H9 (cell line): ENCODE measurements around the gene STKLD1. TPM values are rescaled to one million over a fixed set of nuclear protein-coding genes. Genes with fewer than 3 reads are reported as not detected.

Source experiments
- DNase-seq: peaks from one replicate; pipeline ENCODE4 v3.0.0-alpha.2; 2017
- H2AFZ ChIP-seq: one replicate; pipeline ENCODE4 v1.6.1; 2013; ENCODE audit warnings: mild to moderate bottlenecking, low read length, control low read depth, moderate library complexity
- H2AK5ac ChIP-seq: 2 replicates; pipeline ENCODE4 v1.6.1; 2013; ENCODE audit warnings: low read length, control low read depth, mixed read lengths; ENCODE audit not compliant: insufficient read length
- H2BK120ac ChIP-seq: one replicate; pipeline ENCODE4 v1.6.1; 2013; ENCODE audit warnings: low read depth, mild to moderate bottlenecking, low read length, control low read depth, inconsistent platforms; ENCODE audit not compliant: poor library complexity, severe bottlenecking
- H2BK12ac ChIP-seq: 2 replicates; pipeline ENCODE4 v1.6.1; 2013; ENCODE audit warnings: low read length, control low read depth, mixed read lengths, low read depth; ENCODE audit not compliant: insufficient read length
- H2BK15ac ChIP-seq: 2 replicates; pipeline ENCODE4 v1.6.1; 2013; ENCODE audit warnings: low read depth, low read length, control low read depth
- H2BK20ac ChIP-seq: one replicate; pipeline ENCODE4 v1.6.1; 2013; ENCODE audit warnings: low read depth, mild to moderate bottlenecking, low read length, control low read depth, inconsistent platforms; ENCODE audit not compliant: poor library complexity, severe bottlenecking
- H2BK5ac ChIP-seq: 2 replicates; pipeline ENCODE4 v1.6.1; 2013; ENCODE audit warnings: low read length, control low read depth, mixed read lengths; ENCODE audit not compliant: insufficient read length
- H3K14ac ChIP-seq: 2 replicates; pipeline ENCODE4 v1.6.1; 2013; ENCODE audit warnings: low read length, control low read depth; ENCODE audit not compliant: insufficient read depth
- H3K18ac ChIP-seq: 2 replicates; pipeline ENCODE4 v1.6.1; 2013; ENCODE audit warnings: low read depth, mild to moderate bottlenecking, mixed read lengths, low read length, control low read depth; ENCODE audit not compliant: insufficient read length
- H3K23ac ChIP-seq: 2 replicates; pipeline ENCODE4 v1.6.1; 2013; ENCODE audit warnings: low read length, control low read depth, mixed read lengths, low read depth; ENCODE audit not compliant: insufficient read length
- H3K23me2 ChIP-seq: 2 replicates; pipeline ENCODE4 v1.6.1; 2013; ENCODE audit warnings: low read depth, mild to moderate bottlenecking, mixed read lengths, low read length, control low read depth; ENCODE audit not compliant: insufficient read length, poor library complexity, severe bottlenecking
- H3K27ac ChIP-seq: 2 replicates; pipeline ENCODE4 v1.5.1; 2013; ENCODE audit warnings: low read length, control low read depth, mixed read lengths, low read depth; ENCODE audit not compliant: insufficient read length
- H3K27me3 ChIP-seq: 2 replicates; pipeline ENCODE4 v1.6.1; 2013; ENCODE audit warnings: low read length, control low read depth, inconsistent platforms; ENCODE audit not compliant: insufficient read depth
- H3K4ac ChIP-seq: 2 replicates; pipeline ENCODE4 v1.6.1; 2013; ENCODE audit warnings: low read depth, mild to moderate bottlenecking, control low read depth, inconsistent platforms, low read length, moderate library complexity
- H3K4me1 ChIP-seq: 2 replicates; pipeline ENCODE4 v1.6.1; 2013; ENCODE audit warnings: low read length, control low read depth, inconsistent platforms; ENCODE audit not compliant: insufficient read depth
- H3K4me2 ChIP-seq: 2 replicates; pipeline ENCODE4 v1.6.1; 2013; ENCODE audit warnings: low read length, control low read depth, mixed read lengths; ENCODE audit not compliant: insufficient read length, insufficient read depth
- H3K56ac ChIP-seq: 2 replicates; pipeline ENCODE4 v1.6.1; 2013; ENCODE audit warnings: low read depth, mild to moderate bottlenecking, mixed read lengths, low read length, control low read depth; ENCODE audit not compliant: insufficient read length
- H3K79me1 ChIP-seq: 2 replicates; pipeline ENCODE4 v1.6.1; 2013; ENCODE audit warnings: low read depth, mild to moderate bottlenecking, moderate library complexity, low read length, control low read depth, inconsistent platforms; ENCODE audit not compliant: insufficient read depth, poor library complexity, severe bottlenecking
- H3K79me2 ChIP-seq: 2 replicates; pipeline ENCODE4 v1.6.1; 2013; ENCODE audit warnings: low read length, control low read depth, inconsistent platforms; ENCODE audit not compliant: insufficient read depth
- H3K9ac ChIP-seq: 2 replicates; pipeline ENCODE4 v1.6.1; 2013; ENCODE audit warnings: low read length, control low read depth, mixed read lengths; ENCODE audit not compliant: insufficient read length; ENCODE audit errors: extremely low read depth
- H3K9me3 ChIP-seq: one replicate; pipeline ENCODE4 v1.6.1; 2013; ENCODE audit warnings: low read depth, low read length, inconsistent platforms; ENCODE audit not compliant: control insufficient read depth
- H3T11ph ChIP-seq: one replicate; pipeline ENCODE4 v1.6.1; 2013; ENCODE audit warnings: mild to moderate bottlenecking, low read length, control low read depth, inconsistent platforms
- H4K20me1 ChIP-seq: one replicate; pipeline ENCODE4 v1.6.1; 2013; ENCODE audit not compliant: control insufficient read depth, insufficient read length, insufficient read depth
- H4K5ac ChIP-seq: 2 replicates; pipeline ENCODE4 v1.6.1; 2013; ENCODE audit warnings: low read depth, mild to moderate bottlenecking, mixed read lengths, low read length, control low read depth; ENCODE audit not compliant: insufficient read length
- H4K8ac ChIP-seq: replicated peaks from 2 replicates; pipeline ENCODE4 v1.6.1; 2013; ENCODE audit warnings: low read length, control low read depth, mixed read lengths, low read depth; ENCODE audit not compliant: insufficient read length
- H4K91ac ChIP-seq: 2 replicates; pipeline ENCODE4 v1.6.1; 2013; ENCODE audit warnings: low read depth, mild to moderate bottlenecking, moderate library complexity, mixed read lengths, low read length, control low read depth; ENCODE audit not compliant: insufficient read length
- H3K27ac Mint-ChIP-seq, 3 experiments: 2 replicates in 2 of 3; 3 replicates in 1 of 3; pipeline ENCODE4 v1.8.0; 2020 to 2021; ENCODE audit warnings: mixed read lengths in 3 of 3, mild to moderate bottlenecking in 1 of 3, moderate library complexity in 1 of 3
- H3K27me3 Mint-ChIP-seq: 2 replicates; pipeline ENCODE4 v1.8.0; 2021; ENCODE audit warnings: low read depth, mild to moderate bottlenecking, moderate library complexity, mixed read lengths
- H3K36me3 Mint-ChIP-seq, 3 experiments: 2 replicates in 2 of 3; 3 replicates in 1 of 3; pipeline ENCODE4 v1.8.0; 2020 to 2021; ENCODE audit warnings: low read depth in 3 of 3, mixed read lengths in 3 of 3; ENCODE audit not compliant: insufficient read depth in 1 of 3
- H3K4me1 Mint-ChIP-seq, 2 experiments: 2 replicates each; pipeline ENCODE4 v1.8.0; 2020; ENCODE audit warnings: mixed read lengths in 2 of 2
- H3K4me3 Mint-ChIP-seq, 2 experiments: 2 replicates in 1 of 2; 3 replicates in 1 of 2; pipeline ENCODE4 v1.8.0; 2020 to 2021; ENCODE audit warnings: mild to moderate bottlenecking in 2 of 2, mixed read lengths in 2 of 2, moderate library complexity in 1 of 2
- H3K9me3 Mint-ChIP-seq, 2 experiments: 2 replicates in 1 of 2; 3 replicates in 1 of 2; pipeline ENCODE4 v1.8.0; 2020; ENCODE audit warnings: mild to moderate bottlenecking in 2 of 2, mixed read lengths in 2 of 2, moderate library complexity in 1 of 2
- WGBS: extraction: QIAGEN DNeasy Blood & Tissue Kit; methylation state at CpG from one replicate; pipeline ENCODE4 v1.1.7; 2013; ENCODE audit warnings: missing lambda C conversion rate, low lambda C conversion rate, mixed read lengths; ENCODE audit not compliant: insufficient read length; ENCODE audit errors: extremely low coverage; 5-methylcytosine and 5-hydroxymethylcytosine counted together
- total RNA-seq: library from RNA; stranded (reverse); gene quantifications from 2 replicates; pipeline ENCODE4 v1.2.1, GENCODE V29; 2021
- TF ChIP-seq, protein P1 (sequence below): fragments of 200-600 bp; sonication (generic); conservative IDR thresholded peaks from 3 replicates; pipeline ENCODE4 v1.8.0; 2021; ENCODE audit warnings: antibody characterized with exemption, mild to moderate bottlenecking

Gene STKLD1
- total RNA-seq, 1 experiment from 2014 or later: 0.57 TPM

DNA sequence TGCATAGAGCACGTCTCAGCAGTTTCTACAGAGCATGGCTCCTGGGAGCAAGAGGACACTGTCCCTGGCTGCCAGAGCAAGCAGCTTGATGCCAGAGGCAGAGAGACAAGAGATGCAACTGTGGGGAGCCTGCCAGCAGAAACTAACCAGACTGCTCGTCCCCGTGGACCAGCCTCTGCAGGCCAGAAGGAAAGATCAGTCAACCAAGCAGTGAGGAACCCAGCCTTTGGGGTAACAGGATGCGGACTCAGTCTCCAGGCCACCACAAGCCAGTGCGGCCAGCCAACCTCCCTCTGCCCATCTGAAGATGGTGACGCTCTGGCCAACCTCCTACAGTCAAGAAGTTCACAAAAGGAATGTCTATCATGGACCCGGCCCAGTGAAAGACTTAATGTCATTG lies 4.0 kb upstream of the STKLD1 start:
- no peak overlapping the region for H2BK12ac ChIP-seq
- Mint-ChIP-seq H3K9me3 (peaks cover under 1% of the 10 kb centered on the region in 2 experiments; a peak in 2 of 5 replicates), H3K4me3 (no peak overlapping the region), H3K27me3 (peaks cover 6% of the 10 kb centered on the region), H3K36me3 (peaks cover 19 to 59% (median 42%) of the 10 kb centered on the region in 3 experiments; a peak in 6 of 7 replicates), H3K4me1 (peaks cover 11 to 13% of the 10 kb centered on the region in 2 experiments), H3K27ac (no peak overlapping the region)
- H3K79me2 ChIP-seq: peaks cover 62% of the 10 kb centered on the region; the same call in 1 of the 2 replicates
- H4K91ac ChIP-seq: no peak overlapping the region
- H2BK120ac ChIP-seq: no peak overlapping the region
- peaks cover 6% of the 10 kb centered on the region for H3K23me2 ChIP-seq
- H3K4me1 ChIP-seq: no peaks in the 10 kb centered on the region
- H4K8ac ChIP-seq: no peak overlapping the region
- no peak overlapping the region for H3K23ac ChIP-seq
- no peak overlapping the region for H3K56ac ChIP-seq
- no peak overlapping the region for H3K4me2 ChIP-seq
- no peak overlapping the region for H3T11ph ChIP-seq
- no peaks in the 10 kb centered on the region for H3K9me3 ChIP-seq
- H4K5ac ChIP-seq: no peak overlapping the region
- H2BK20ac ChIP-seq: no peak overlapping the region
- H3K4ac ChIP-seq: no peak overlapping the region
- no peak for DNase-seq
- no peak overlapping the region for H3K27ac ChIP-seq
- no CpG with 5 or more reads among the region's 7 CpGs for WGBS
- H2BK15ac ChIP-seq: no peak overlapping the region
- no peaks in the 10 kb centered on the region for H4K20me1 ChIP-seq
- H3K79me1 ChIP-seq: peaks cover 30% of the 10 kb centered on the region
- H3K18ac ChIP-seq: no peak overlapping the region
- no peak overlapping the region for H3K14ac ChIP-seq
- no peaks in the 10 kb centered on the region for H3K27me3 ChIP-seq
- no peak overlapping the region for H3K9ac ChIP-seq
- H2AFZ ChIP-seq: no peak overlapping the region
- no peak overlapping the region for H2BK5ac ChIP-seq
- H2AK5ac ChIP-seq: no peak overlapping the region
- TF ChIP-seq, protein P1, sequence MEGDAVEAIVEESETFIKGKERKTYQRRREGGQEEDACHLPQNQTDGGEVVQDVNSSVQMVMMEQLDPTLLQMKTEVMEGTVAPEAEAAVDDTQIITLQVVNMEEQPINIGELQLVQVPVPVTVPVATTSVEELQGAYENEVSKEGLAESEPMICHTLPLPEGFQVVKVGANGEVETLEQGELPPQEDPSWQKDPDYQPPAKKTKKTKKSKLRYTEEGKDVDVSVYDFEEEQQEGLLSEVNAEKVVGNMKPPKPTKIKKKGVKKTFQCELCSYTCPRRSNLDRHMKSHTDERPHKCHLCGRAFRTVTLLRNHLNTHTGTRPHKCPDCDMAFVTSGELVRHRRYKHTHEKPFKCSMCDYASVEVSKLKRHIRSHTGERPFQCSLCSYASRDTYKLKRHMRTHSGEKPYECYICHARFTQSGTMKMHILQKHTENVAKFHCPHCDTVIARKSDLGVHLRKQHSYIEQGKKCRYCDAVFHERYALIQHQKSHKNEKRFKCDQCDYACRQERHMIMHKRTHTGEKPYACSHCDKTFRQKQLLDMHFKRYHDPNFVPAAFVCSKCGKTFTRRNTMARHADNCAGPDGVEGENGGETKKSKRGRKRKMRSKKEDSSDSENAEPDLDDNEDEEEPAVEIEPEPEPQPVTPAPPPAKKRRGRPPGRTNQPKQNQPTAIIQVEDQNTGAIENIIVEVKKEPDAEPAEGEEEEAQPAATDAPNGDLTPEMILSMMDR: no peak
